Pancreas (tissue), 10 donors: ENCODE data around the gene PPP1R26. TPM values are rescaled to one million over a fixed set of nuclear protein-coding genes. Genes with fewer than 3 reads are reported as not detected.
A peak's percentile ranks its signal among the peaks of the same experiment; 100 is the strongest.

Experiments used
- ATAC-seq, 4 donors: fragments of 200-7000 bp; cut with Tn5 transposase; one replicate each; pipeline versions ENCODE4 v1.8.0 to v1.9.1; 2020; ENCODE audit warnings: mild to moderate bottlenecking in 4 of 4, moderate library complexity in 4 of 4
- DNase-seq, 6 donors: peaks; one replicate each; pipeline ENCODE4 v3.0.0-alpha.2; 2020
- FAIRE-seq: peaks from 2 replicates; lab custom pipeline; 2012; peaks lifted over from hg19 to GRCh38; lab: Jason Lieb, UNC
- H3K27ac ChIP-seq, 4 donors: fragments of 200-600 bp; sonication (generic); 1 replicate in 3 of 4; 2 replicates in 1 of 4; pipeline versions ENCODE4 v1.5.0 to v1.8.0; 2020
- H3K27me3 ChIP-seq, 4 donors: fragments of 200-600 bp; one replicate each; pipeline ENCODE4 v1.8.0; 2021
- H3K36me3 ChIP-seq, 3 donors: fragments of 200-600 bp; sonication (generic) in 1 of 3; one replicate each; pipeline versions ENCODE4 v1.5.0 to v1.8.0; 2020 to 2021
- H3K4me1 ChIP-seq, 3 donors: fragments of 200-600 bp; one replicate each; pipeline ENCODE4 v1.8.0; 2021
- H3K4me3 ChIP-seq, 4 donors: fragments of 200-600 bp; sonication (generic) in 2 of 4; one replicate each; pipeline versions ENCODE4 v1.5.0 to v1.8.0; 2020 to 2021
- H3K9me3 ChIP-seq, 4 donors: fragments of 200-600 bp; one replicate each; pipeline ENCODE4 v1.8.0; 2021
- CTCF ChIP-seq, 4 donors: fragments of 200-600 bp; sonication (generic) in 3 of 4; IDR thresholded peaks; one replicate each; pipeline versions ENCODE4 v1.5.0 to v1.8.0; 2021; ENCODE audit warnings: antibody characterized with exemption in 4 of 4
- WGBS, 2 donors: extraction: QIAGEN DNeasy Blood & Tissue Kit; methylation state at CpG; one replicate each; pipeline ENCODE4 v1.1.7; 2013; 5-methylcytosine and 5-hydroxymethylcytosine counted together
- intact Hi-C, 3 donors: fragments of 100-400 bp; cut with DNase I; formaldehyde crosslinking; loops; one replicate each; pipeline versions ENCODE4 v1.11.1 to v1.14.2; 2022
- polyA plus RNA-seq, 2 donors: library from polyadenylated mRNA; stranded (reverse); fragments of 200-250 nt; gene quantifications; one replicate each; pipeline ENCODE4 v1.2.3, GENCODE V29; 2013
- total RNA-seq, 6 donors: library from RNA; stranded (reverse); fragmentation: NEBNext Ultra II Directional in 4 of 6; extraction: Animal tissue kit (Norgen Biotek cat#: 25700) in 4 of 6; gene quantifications; one replicate each; pipeline versions ENCODE4 v1.2.1 to v1.2.4, GENCODE V29; 2021 to 2023
- donor health status: healthy with polysubstance abuse.
- donor health status: DM: no; HTN: no; CAD: no; lungs with moderate emphysema.
- donor health status: DM: no; HTN: no; CAD: no.
- donor health status: control.
- donor health status: control.
- donor health status: Bipolar disorder and iron deficiency.
- donor health status: DM: yes; HTN: yes; CAD: no.
- donor health status: DM: no; HTN: no; CAD: no.
- donor health status: DM: no; HTN: no; CAD: no.
- donor health status: DM: yes; HTN: yes; CAD: no.

PPP1R26 gene
- total and polyA plus RNA-seq, 8 donors = 9.4 to 20.0 (median 12.4) TPM

- Histone ChIP-seq H3K27ac (no peak overlapping the region), H3K9me3 (no peaks in the 10 kb centered on the region), H3K36me3 (peaks cover 0 to 23% (median 3%) of the 10 kb centered on the region in 3 donors), H3K27me3 (no peaks in the 10 kb centered on the region), H3K4me3 (no peak overlapping the region), H3K4me1 (no peaks in the 10 kb centered on the region)
- FAIRE-seq (no peak), DNase-seq (peak in 2 of 6 donors; percentile 33 to 52), ATAC-seq (no peak)
- intact Hi-C loops = no loop called here
- 86 to 88% methylated on average over 18 of the region's 18 CpGs for WGBS, 2 donors
- no peak for TF ChIP-seq CTCF (IDR thresholded peaks at IDR 0.05)
Measured at GRCh38 chr9:135490980-135491464, 11.4 kb downstream of the PPP1R26 start.

- Histone ChIP-seq H3K4me1 (no peaks in the 10 kb centered on the region), H3K27ac (no peak overlapping the region), H3K4me3 (no peak overlapping the region), H3K9me3 (no peaks in the 10 kb centered on the region), H3K36me3 (peaks cover 0 to 18% (median 0%) of the 10 kb centered on the region in 3 donors), H3K27me3 (no peaks in the 10 kb centered on the region)
- no peak for ATAC-seq
- FAIRE-seq = no peak
- 58 to 66% methylated on average over 4 of the region's 4 CpGs for WGBS, 2 donors
- intact Hi-C loops = no loop called here
- TF ChIP-seq CTCF (IDR thresholded peaks at IDR 0.05) = no peak
- DNase-seq = peak in 1 of 6 donors; percentile 2
Measured at GRCh38 chr9:135491764-135492163, 12.2 kb downstream of the PPP1R26 start.

GRCh38 chr9:135492886-135493669 is 13.5 kb downstream of the PPP1R26 start:
- no peak overlapping the region for H3K27ac ChIP-seq
- FAIRE-seq (no peak), ATAC-seq (no peak), DNase-seq (peak in 2 of 6 donors; percentile 32 to 40)
- H3K27me3 ChIP-seq = no peaks in the 10 kb centered on the region
- no peaks in the 10 kb centered on the region for H3K4me1 ChIP-seq
- no peaks in the 10 kb centered on the region for H3K9me3 ChIP-seq
- H3K4me3 ChIP-seq = no peak overlapping the region
- 94 to 96% methylated on average over 27 of the region's 27 CpGs for WGBS, 2 donors
- TF ChIP-seq CTCF (IDR thresholded peaks at IDR 0.05) = no peak
- intact Hi-C loops = no loop called here
- peaks cover 0 to 6% (median 0%) of the 10 kb centered on the region in 3 donors for H3K36me3 ChIP-seq

- Histone ChIP-seq H3K36me3 (no peaks in the 10 kb centered on the region), H3K27me3 (no peaks in the 10 kb centered on the region), H3K27ac (no peak overlapping the region), H3K9me3 (no peaks in the 10 kb centered on the region), H3K4me1 (peaks cover 0 to 3% (median 2%) of the 10 kb centered on the region in 3 donors), H3K4me3 (no peak overlapping the region)
- TF ChIP-seq CTCF (IDR thresholded peaks at IDR 0.05) = no peak
- intact Hi-C loops = no loop called here
- WGBS, 2 donors = 80 to 86% methylated on average over 30 of the region's 30 CpGs
- ATAC-seq = no peak
- DNase-seq = peak in 2 of 6 donors; percentile 7 to 47
- FAIRE-seq = no peak
Measured at GRCh38 chr9:135494791-135495559, 15.4 kb downstream of the PPP1R26 start.
